Measurements from ENCODE around the gene CLCNKB.

CLCNKB gene

DNA sequence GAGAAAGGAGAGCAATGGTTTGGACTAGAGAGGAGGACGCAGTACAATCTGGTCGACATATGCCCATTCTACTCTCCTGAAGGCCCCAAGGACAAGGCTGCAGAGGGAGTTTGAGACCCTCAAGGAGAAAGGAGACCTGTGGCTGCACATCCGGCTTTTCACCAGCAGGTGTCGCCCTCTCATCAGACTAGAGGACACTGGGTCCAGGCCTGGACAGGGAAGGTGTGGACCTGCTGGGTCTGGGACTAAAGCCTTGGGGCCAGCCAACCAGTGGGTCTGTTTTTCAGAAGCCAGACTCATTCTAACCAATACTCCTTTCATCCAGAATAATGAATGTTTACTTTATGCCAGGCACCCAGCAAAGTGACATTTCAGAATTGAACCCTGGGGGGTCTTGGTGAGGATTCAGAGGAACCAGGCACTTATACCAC is 34.5 kb upstream of the CLCNKB start:
- Mint-ChIP-seq H3K27ac (no peak overlapping the region), H3K4me3 (no peak overlapping the region), H3K36me3 (ENCODE audit: low read depth) (no peaks in the 10 kb centered on the region), H3K9me3 (no peaks in the 10 kb centered on the region), H3K27me3 (ENCODE audit: low read depth) (no peaks in the 10 kb centered on the region), H3K4me1 (peaks cover 8% of the 10 kb centered on the region)
- TF ChIP-seq, protein P1, sequence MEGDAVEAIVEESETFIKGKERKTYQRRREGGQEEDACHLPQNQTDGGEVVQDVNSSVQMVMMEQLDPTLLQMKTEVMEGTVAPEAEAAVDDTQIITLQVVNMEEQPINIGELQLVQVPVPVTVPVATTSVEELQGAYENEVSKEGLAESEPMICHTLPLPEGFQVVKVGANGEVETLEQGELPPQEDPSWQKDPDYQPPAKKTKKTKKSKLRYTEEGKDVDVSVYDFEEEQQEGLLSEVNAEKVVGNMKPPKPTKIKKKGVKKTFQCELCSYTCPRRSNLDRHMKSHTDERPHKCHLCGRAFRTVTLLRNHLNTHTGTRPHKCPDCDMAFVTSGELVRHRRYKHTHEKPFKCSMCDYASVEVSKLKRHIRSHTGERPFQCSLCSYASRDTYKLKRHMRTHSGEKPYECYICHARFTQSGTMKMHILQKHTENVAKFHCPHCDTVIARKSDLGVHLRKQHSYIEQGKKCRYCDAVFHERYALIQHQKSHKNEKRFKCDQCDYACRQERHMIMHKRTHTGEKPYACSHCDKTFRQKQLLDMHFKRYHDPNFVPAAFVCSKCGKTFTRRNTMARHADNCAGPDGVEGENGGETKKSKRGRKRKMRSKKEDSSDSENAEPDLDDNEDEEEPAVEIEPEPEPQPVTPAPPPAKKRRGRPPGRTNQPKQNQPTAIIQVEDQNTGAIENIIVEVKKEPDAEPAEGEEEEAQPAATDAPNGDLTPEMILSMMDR (IDR thresholded peaks at IDR 0.05; ENCODE audit: unreplicated experiment in 3 of 3) = peak; percentile 95 to 97 (median 97)

DNA sequence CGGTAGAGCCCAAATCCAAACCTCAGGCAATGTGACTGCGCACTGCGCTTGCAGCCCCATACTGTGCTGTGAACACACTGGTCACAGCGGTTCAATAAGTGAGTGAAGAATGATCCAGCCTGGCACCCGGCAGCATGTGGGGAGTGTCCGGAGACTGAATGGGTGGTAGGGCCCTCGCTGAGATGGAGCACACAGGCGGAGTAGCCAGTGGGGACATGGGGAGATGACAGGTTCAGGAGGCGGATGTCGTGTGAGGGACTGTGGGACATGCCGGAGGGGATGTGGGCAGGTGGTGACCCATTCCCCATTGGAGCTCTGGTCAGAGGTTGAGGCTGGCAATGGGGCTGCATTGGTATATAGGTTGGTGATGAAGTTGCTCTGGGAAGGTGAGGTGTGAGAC is 33.9 kb upstream of the CLCNKB start:
- TF ChIP-seq, protein P1 (IDR thresholded peaks at IDR 0.05; ENCODE audit: unreplicated experiment in 3 of 3) = no peak
- Mint-ChIP-seq H3K27ac (no peak overlapping the region), H3K27me3 (ENCODE audit: low read depth) (peaks cover 5% of the 10 kb centered on the region), H3K4me3 (no peak overlapping the region), H3K4me1 (peaks cover 14% of the 10 kb centered on the region), H3K36me3 (ENCODE audit: low read depth) (no peaks in the 10 kb centered on the region), H3K9me3 (no peaks in the 10 kb centered on the region)

DNA sequence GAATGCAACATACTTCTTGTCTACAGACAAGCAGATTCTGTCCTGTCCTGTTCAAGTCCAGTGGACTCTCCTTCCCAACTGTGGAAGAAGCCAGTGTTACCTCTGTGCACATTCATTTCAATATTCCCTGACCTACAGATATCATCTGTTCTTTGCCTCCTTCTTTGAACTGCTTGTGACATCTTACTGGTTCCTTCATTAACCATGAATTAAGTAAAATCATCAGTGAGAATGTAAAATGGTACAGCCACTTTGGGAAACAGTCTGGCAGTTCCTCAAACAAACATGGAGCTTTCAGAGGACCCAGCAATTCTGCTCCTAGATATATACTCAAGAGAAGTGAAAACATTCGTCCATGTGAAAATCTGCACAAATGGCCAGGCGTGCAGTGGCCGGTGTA is 32.7 kb upstream of the CLCNKB start:
- Mint-ChIP-seq H3K27ac (peak overlapping the region in 1 of 3 experiments; percentile 3), H3K9me3 (no peaks in the 10 kb centered on the region), H3K27me3 (ENCODE audit: low read depth) (peaks cover 5% of the 10 kb centered on the region), H3K4me1 (peaks cover 26% of the 10 kb centered on the region), H3K36me3 (ENCODE audit: low read depth) (no peaks in the 10 kb centered on the region), H3K4me3 (no peak overlapping the region)
- TF ChIP-seq, protein P1 (IDR thresholded peaks at IDR 0.05; ENCODE audit: unreplicated experiment in 3 of 3) = no peak

- no peak overlapping the region for H3K4me3 Mint-ChIP-seq
- TF ChIP-seq, protein P1 (IDR thresholded peaks at IDR 0.05; ENCODE audit: unreplicated experiment in 3 of 3) = no peak
- no peak overlapping the region for H3K27ac Mint-ChIP-seq
- peaks cover 30% of the 10 kb centered on the region for H3K4me1 Mint-ChIP-seq
- peaks cover 5% of the 10 kb centered on the region for H3K27me3 Mint-ChIP-seq (ENCODE audit: low read depth)
- no peaks in the 10 kb centered on the region for H3K36me3 Mint-ChIP-seq (ENCODE audit: low read depth)
- no peaks in the 10 kb centered on the region for H3K9me3 Mint-ChIP-seq
Observed at GRCh38 chr1:16011936-16012589, 31.5 kb upstream of the CLCNKB start.

DNA sequence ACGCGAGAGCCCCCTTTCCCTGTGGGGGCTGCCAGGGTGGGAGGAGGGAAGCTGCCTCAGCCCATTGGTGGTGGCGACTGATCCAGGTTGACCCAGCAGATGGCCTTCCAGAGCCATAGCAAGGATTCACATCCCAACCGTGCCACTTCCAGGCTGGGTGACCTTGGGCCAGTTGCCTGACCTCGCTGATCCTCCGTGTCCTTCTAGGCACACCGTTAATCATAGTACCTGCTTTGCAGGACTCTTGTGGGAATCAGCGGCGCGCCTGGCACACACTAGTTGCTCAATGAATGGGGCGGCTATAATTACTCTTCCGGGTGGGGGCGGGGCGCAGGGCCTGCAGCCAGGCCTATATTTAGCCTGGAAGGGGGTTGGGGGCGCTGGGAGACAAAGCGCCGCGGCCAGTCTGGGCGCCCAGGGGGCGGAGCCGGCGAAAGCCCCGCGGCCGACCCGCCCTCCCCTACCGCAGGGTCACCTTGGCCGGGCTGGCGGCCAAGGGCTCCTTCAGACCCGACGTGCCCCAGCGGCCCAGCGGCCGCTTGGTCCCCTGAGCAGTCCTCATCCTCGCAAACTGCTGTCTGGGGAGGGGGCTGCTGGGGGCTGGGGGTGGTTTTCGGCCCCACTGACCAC is 30.9 kb upstream of the CLCNKB start:
- H3K27ac Mint-ChIP-seq = no peak overlapping the region
- TF ChIP-seq, protein P1 (IDR thresholded peaks at IDR 0.05; ENCODE audit: unreplicated experiment in 3 of 3) = no peak
- H3K9me3 Mint-ChIP-seq = no peaks in the 10 kb centered on the region
- H3K4me1 Mint-ChIP-seq = peaks cover 37% of the 10 kb centered on the region
- peaks cover 5% of the 10 kb centered on the region for H3K27me3 Mint-ChIP-seq (ENCODE audit: low read depth)
- H3K4me3 Mint-ChIP-seq = peak overlapping the region in 2 of 3 experiments; percentile 9 to 47
- H3K36me3 Mint-ChIP-seq (ENCODE audit: low read depth) = no peaks in the 10 kb centered on the region
